Loucy (cell line): ENCODE results near the gene SUPT4H1.
"Not testable (repeated sequence)": the region's sequence is repeated elsewhere in the genome, so short reads cannot be mapped to it uniquely, and the experiment has no call there.

ENCODE experiments used
- H2AFZ ChIP-seq: fragments of 200-600 bp; sonication (generic); 2 replicates; pipeline ENCODE4 v1.6.0; 2016; ENCODE audit warnings: antibody characterized with exemption, mild to moderate bottlenecking, low read length, moderate library complexity
- H3F3A ChIP-seq: fragments of 200-600 bp; 2 replicates; pipeline ENCODE4 v1.6.0; 2016; ENCODE audit warnings: antibody characterized with exemption, low read depth, mild to moderate bottlenecking
- H3K27me3 ChIP-seq: fragments of 200-600 bp; sonication (generic); 2 replicates; pipeline ENCODE4 v1.6.1; 2014; ENCODE audit warnings: low read length, mild to moderate bottlenecking; ENCODE audit not compliant: insufficient read depth, poor library complexity, severe bottlenecking
- H3K36me3 ChIP-seq: fragments of 200-600 bp; sonication (generic); 2 replicates; pipeline ENCODE4 v1.6.1; 2016; ENCODE audit warnings: low read length; ENCODE audit not compliant: insufficient read depth
- H3K4me1 ChIP-seq: fragments of 200-600 bp; sonication (generic); 2 replicates; pipeline ENCODE4 v1.5.1; 2014; ENCODE audit warnings: low read length, mild to moderate bottlenecking; ENCODE audit not compliant: insufficient read depth, poor library complexity, severe bottlenecking
- H3K4me2 ChIP-seq: fragments of 200-600 bp; sonication (generic); 2 replicates; pipeline ENCODE4 v1.6.0; 2014; ENCODE audit warnings: antibody characterized with exemption, low read length, low read depth, mild to moderate bottlenecking; ENCODE audit not compliant: poor library complexity, severe bottlenecking
- H3K4me3 ChIP-seq: fragments of 200-600 bp; sonication (generic); 2 replicates; pipeline ENCODE4 v1.5.1; 2014; ENCODE audit warnings: low read length, mild to moderate bottlenecking, mixed read lengths; ENCODE audit not compliant: poor library complexity, severe bottlenecking
- H3K79me2 ChIP-seq: fragments of 200-600 bp; sonication (generic); 2 replicates; pipeline ENCODE4 v1.6.1; 2014; ENCODE audit warnings: low read length; ENCODE audit not compliant: insufficient read depth
- H3K9ac ChIP-seq: fragments of 200-600 bp; sonication (generic); 2 replicates; pipeline ENCODE4 v1.6.0; 2014; ENCODE audit warnings: mild to moderate bottlenecking, low read depth, low read length, moderate library complexity; ENCODE audit not compliant: poor library complexity, severe bottlenecking
- H3K9me2 ChIP-seq: fragments of 200-600 bp; sonication (generic); replicated peaks from 2 replicates; pipeline ENCODE4 v1.6.1; 2016; ENCODE audit warnings: low read depth, low read length, mixed read lengths
- H3K9me3 ChIP-seq: fragments of 200-600 bp; sonication (generic); 2 replicates; pipeline ENCODE4 v1.6.1; 2014; ENCODE audit warnings: mild to moderate bottlenecking, antibody characterized with exemption, low read length, low read depth; ENCODE audit not compliant: insufficient read depth
- H4K20me1 ChIP-seq: fragments of 200-600 bp; sonication (generic); 2 replicates; pipeline ENCODE4 v1.6.0; 2014; ENCODE audit warnings: antibody characterized with exemption, low read length, mild to moderate bottlenecking; ENCODE audit not compliant: insufficient read depth, poor library complexity, severe bottlenecking
- CTCF ChIP-seq: fragments of 200-600 bp; sonication (generic); conservative IDR thresholded peaks from 2 replicates; pipeline ENCODE4 v1.5.1; 2014; ENCODE audit warnings: mild to moderate bottlenecking, antibody characterized with exemption, low read length
- EZH2phosphoT487 ChIP-seq: fragments of 200-600 bp; IDR thresholded peaks from 2 replicates; pipeline ENCODE4 v1.6.1; 2018; ENCODE audit warnings: antibody characterized with exemption, mild to moderate bottlenecking, moderate library complexity, borderline replicate concordance

SUPT4H1 gene

GRCh38 chr17:58399974-58400373 lies 48.0 kb upstream of the SUPT4H1 start:
- Histone ChIP-seq H3K4me3 (no peak overlapping the region), H3K27me3 (no peaks in the 10 kb centered on the region), H2AFZ (no peak overlapping the region), H3K9me2 (no peaks in the 10 kb centered on the region), H3K4me2 (no peak overlapping the region), H3K9me3 (no peaks in the 10 kb centered on the region), H3K9ac (no peak overlapping the region), H3K79me2 (peaks cover 96% of the 10 kb centered on the region), H3K36me3 (peaks cover 4% of the 10 kb centered on the region; the same call in 1 of the 2 replicates), H3F3A (no peaks in the 10 kb centered on the region), H3K4me1 (peaks cover 40% of the 10 kb centered on the region), H4K20me1 (peaks cover 10% of the 10 kb centered on the region)
- no peak for TF ChIP-seq EZH2phosphoT487
- no peak for TF ChIP-seq CTCF

- H2AFZ ChIP-seq: no peak overlapping the region
- H3K79me2 ChIP-seq: peaks cover 95% of the 10 kb centered on the region
- no peaks in the 10 kb centered on the region for H3K27me3 ChIP-seq
- no peaks in the 10 kb centered on the region for H3K9me3 ChIP-seq
- TF ChIP-seq EZH2phosphoT487: no peak
- TF ChIP-seq CTCF: no peak
- no peak overlapping the region for H3K4me2 ChIP-seq
- H3K4me1 ChIP-seq: peaks cover 40% of the 10 kb centered on the region
- peaks cover 4% of the 10 kb centered on the region; the same call in 1 of the 2 replicates for H3K36me3 ChIP-seq
- no peak overlapping the region for H3K4me3 ChIP-seq
- H3F3A ChIP-seq: no peaks in the 10 kb centered on the region
- H3K9ac ChIP-seq: no peak overlapping the region
- H4K20me1 ChIP-seq: peaks cover 6% of the 10 kb centered on the region
- no peaks in the 10 kb centered on the region for H3K9me2 ChIP-seq
Observed at GRCh38 chr17:58398574-58399266, 46.7 kb upstream of the SUPT4H1 start.

GRCh38 chr17:58397421-58397820 lies 45.4 kb upstream of the SUPT4H1 start:
- H3K9me2 ChIP-seq, H3K9ac ChIP-seq, H3K4me2 ChIP-seq, H3F3A ChIP-seq, H3K4me3 ChIP-seq, H3K36me3 ChIP-seq, H3K9me3 ChIP-seq, H3K27me3 ChIP-seq, H4K20me1 ChIP-seq, H2AFZ ChIP-seq: not testable (repeated sequence)
- peaks cover 39% of the 10 kb centered on the region for H3K4me1 ChIP-seq
- H3K79me2 ChIP-seq: peaks cover 95% of the 10 kb centered on the region

GRCh38 chr17:58396173-58396572 lies 44.2 kb upstream of the SUPT4H1 start:
- Histone ChIP-seq H3K9ac (no peak overlapping the region), H2AFZ (no peak overlapping the region), H3K9me2 (no peaks in the 10 kb centered on the region), H3K36me3 (no peaks in the 10 kb centered on the region), H3K27me3 (no peaks in the 10 kb centered on the region), H3K9me3 (no peaks in the 10 kb centered on the region), H4K20me1 (peaks cover 3% of the 10 kb centered on the region), H3K4me1 (peaks cover 39% of the 10 kb centered on the region), H3F3A (no peaks in the 10 kb centered on the region), H3K79me2 (peaks cover 95% of the 10 kb centered on the region), H3K4me3 (no peak overlapping the region), H3K4me2 (no peak overlapping the region)
- no peak for TF ChIP-seq CTCF
- no peak for TF ChIP-seq EZH2phosphoT487
